ENCODE results near the gene PTPRM. TPM values are rescaled to one million over a fixed set of nuclear protein-coding genes. Genes with fewer than 3 reads are reported as not detected.
"Not testable (repeated sequence)": the region's sequence is repeated elsewhere in the genome, so short reads cannot be mapped to it uniquely, and the experiment has no call there.

Gene PTPRM
- polyA plus RNA-seq, 3 donors = 89.6 to 94.8 (median 92.6) TPM

DNA sequence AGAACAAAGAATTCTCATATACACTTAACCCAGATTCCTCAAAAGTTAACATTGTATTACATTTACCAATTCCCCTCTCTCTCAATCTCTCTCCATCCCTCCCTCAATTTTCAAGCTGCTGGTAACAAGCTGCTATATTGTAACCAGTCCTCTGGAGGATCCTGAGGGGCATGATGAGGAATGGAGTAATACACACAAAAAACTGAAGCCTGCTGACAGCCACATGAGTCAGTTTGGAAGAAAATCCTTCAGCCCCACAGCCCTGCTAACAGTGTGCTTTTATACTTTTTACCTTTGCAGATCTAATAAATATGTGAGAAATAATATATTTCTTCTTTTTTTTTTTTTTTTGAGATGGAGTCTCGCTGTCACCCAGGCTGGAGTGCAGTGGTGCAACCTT is 876.4 kb downstream of the PTPRM start:
- DNase-seq (ENCODE audit: extremely low read depth in 1 of 11, low read depth in 9 of 11, low spot score in 4 of 11) = no peak

DNA sequence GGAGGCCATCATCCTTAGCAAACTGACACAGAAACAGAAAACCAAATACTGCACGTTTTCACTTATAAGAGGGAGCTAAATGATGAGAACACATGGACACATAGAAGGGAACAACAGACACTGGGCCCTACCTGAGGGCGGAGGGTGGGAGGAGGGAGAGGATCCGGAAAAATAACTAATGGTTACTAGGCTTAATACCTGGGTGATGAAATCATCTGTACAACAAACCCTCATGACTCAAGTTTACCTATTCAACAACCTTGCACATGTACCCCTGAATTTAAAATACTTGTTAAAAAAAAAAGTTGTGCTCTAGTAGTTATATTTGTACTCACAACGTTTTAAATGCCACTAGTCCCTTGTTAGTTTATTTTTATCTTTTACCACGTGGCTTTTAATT is 879.8 kb downstream of the PTPRM start:
- not testable (repeated sequence) for DNase-seq (ENCODE audit: extremely low read depth in 1 of 11, low read depth in 9 of 11, low spot score in 4 of 11)

DNA sequence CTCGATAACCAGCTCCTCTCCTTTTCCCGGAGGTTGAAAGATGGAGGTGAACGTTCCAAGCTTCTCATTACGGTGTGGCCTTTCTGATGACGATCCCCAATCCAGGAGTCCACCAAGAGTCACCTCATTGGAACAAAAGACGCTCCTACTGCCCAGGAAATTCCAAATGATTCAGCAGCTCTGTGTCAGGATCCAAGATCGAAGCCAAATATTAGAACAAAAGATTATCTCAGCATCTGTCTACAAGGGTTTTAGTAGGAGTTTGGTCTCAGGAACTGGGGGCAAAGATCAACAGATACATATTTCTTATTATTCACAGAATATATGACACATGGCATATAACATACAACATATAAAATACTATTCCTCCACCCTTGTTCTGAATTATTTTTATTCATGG is 881.0 kb downstream of the PTPRM start:
- no peak for DNase-seq (ENCODE audit: extremely low read depth in 1 of 11, low read depth in 9 of 11, low spot score in 4 of 11)

DNA sequence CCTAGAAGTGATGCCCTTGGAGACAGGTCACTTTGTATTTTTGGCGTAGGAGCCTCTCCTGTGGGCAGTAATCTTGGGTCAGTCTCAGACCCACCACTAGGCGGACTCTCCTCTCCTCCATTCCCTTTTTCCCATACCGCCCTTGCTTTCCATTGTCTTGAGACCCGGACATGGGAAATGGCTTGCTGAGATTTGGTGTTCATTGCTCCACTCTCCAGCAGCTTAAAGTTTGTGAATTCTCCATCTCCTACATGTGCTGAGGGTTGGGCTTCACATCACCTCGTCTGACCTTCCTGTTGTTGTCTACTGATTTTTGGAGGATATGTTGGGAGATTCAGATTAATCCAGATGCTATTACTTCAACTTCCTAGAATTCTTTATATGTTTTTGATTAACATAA is 882.9 kb downstream of the PTPRM start:
- DNase-seq (ENCODE audit: extremely low read depth in 1 of 11, low read depth in 9 of 11, low spot score in 4 of 11) = no peak

DNA sequence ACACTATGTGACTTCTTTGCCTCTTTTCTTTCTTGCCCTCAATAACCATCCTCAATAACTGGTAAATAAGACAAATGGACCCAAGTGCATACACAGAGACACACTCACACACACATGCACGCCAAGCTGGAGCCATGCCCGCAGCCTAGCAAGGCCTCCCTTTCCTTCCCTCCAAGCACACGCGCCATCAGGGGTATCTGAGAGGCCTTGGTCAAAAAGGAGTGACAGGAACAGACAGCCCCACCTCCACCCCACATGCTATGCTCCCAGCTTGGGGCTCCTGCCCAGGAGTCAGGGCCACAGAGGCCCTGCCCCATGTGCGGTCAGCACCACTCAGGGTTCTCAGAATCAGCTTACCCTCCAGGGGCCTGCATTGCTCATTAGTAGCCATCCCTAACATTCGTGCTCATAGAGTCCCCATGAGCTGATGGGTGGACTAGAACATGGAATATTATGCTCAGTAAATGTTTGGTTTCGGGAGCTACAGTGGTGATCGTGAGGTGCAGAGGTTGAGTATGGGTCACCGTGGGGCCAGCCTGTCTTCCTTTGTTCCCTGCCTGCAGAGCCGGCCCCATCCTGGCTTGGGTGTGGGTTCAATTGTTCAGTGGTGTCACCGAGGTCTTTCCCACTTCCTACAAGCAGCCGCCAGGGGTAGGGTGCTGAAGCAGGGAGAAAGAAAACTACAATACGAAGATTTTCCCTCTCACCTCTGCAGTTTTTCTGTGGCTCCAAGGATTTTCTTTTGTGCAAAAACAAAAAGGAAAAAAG is 884.0 kb downstream of the PTPRM start:
- no peak for DNase-seq (ENCODE audit: extremely low read depth in 1 of 11, low read depth in 9 of 11, low spot score in 4 of 11)

DNA sequence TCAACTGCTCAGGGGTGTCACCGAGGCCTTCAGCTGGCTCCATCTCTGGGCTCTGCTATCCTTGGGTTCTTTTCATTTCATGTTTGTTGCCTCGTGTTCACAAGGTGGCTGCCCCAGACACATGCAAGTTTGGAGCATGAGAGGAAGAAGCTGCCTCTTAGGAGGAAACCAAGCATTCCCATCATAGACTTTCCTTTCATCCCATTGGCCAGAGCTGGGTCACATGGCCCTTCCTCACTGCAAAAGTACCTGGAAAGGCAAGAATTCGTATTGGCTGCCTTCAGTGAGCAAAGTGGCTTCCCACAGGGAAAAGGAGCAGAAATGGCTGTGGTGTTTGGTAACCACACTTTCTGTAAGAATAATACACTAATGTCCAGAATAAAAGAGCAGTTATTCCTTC is 886.4 kb downstream of the PTPRM start:
- no peak for DNase-seq (ENCODE audit: extremely low read depth in 1 of 11, low read depth in 9 of 11, low spot score in 4 of 11)

DNA sequence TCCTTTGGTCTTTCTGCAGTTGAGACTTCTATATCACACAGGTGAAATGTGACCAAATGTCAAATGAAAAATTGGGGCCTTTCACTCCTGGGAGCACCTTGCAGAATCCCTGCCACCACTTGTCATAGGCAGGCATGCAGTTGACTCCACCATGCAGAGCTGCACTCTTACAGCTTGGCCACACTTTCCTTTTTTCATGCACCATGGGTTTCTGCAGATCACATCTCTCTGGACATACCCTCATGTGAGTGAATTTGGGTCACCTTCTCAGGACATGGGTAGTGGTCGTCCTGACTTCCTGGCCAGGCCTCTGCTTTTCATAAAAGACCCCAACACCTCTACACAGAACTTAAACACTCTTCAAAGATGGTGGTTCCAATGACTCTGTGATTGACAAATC is 887.0 kb downstream of the PTPRM start:
- DNase-seq (ENCODE audit: extremely low read depth in 1 of 11, low read depth in 9 of 11, low spot score in 4 of 11) = no peak

DNA sequence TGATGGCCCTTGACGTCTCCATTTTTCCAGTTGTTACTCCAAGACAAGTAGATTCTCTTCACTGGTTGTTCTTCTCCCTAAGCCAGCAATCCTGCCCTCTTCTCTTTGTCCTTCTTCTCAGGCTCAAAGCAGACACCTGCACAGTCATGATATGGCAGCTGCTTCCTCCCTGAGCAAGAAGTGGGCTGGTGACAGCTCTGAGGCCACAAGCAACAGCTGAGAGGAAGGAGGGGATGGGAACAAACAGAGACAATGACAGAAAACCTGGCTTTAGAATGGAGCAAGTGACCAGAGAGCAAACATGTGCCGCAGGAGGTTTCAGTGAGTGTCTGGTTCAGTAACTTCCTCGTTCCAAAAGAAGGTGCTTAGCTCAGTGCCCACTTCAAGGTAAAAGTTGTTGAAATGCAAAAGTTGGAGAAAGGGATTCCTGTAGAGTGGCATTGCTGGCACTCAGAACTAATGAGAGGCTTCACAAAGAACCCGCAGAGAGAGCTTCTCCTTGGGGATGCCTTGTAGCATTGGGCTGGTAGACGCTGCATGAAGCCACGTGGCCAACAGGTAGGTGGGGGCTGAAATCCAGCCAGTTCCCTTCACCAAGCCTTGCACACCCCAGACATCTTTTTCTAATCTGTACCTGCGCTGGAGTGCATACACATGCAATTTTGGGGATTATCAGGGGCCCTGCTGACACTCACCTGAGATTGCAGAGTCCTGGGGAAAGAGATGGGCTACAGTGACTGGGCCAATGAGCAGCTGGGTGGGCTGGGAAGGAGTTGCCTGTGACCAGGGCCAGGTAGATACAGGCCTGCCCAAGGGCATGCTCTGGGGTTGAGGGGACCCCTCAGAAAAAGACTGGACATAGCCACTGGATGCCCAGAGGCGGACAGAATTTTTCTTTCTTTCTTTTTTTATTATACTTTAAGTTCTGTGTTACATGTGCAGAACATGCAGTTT is 888.8 kb downstream of the PTPRM start:
- no peak for DNase-seq (ENCODE audit: extremely low read depth in 1 of 11, low read depth in 9 of 11, low spot score in 4 of 11)

Data from renal cortex interstitium (tissue), 11 donors.